ENCODE data around the gene GSTT2B.
A peak's percentile ranks its signal among the peaks of the same experiment; 100 is the strongest.
"Not testable (repeated sequence)": the region's sequence is repeated elsewhere in the genome, so short reads cannot be mapped to it uniquely, and the experiment has no call there.

GSTT2B gene

GRCh38 chr22:23984430-23984829 lies 23.4 kb upstream of the GSTT2B start:
- peak; percentile 18 for DNase-seq (ENCODE audit: low spot score)

- DNase-seq (ENCODE audit: low spot score), result not testable (repeated sequence)
Observed at GRCh38 chr22:23980567-23980966, 19.6 kb upstream of the GSTT2B start.

GRCh38 chr22:23979557-23980240 lies 18.7 kb upstream of the GSTT2B start, which contains the start of gene GSTT2:
Gene GSTT2, plus strand, starts transcription at chr22:23980134.
- DNase-seq (ENCODE audit: low spot score), result not testable (repeated sequence)

GRCh38 chr22:23977304-23977703 lies 16.3 kb upstream of the GSTT2B start:
- DNase-seq (ENCODE audit: low spot score), result not testable (repeated sequence)

GRCh38 chr22:23974836-23975352 lies 13.9 kb upstream of the GSTT2B start:
- not testable (repeated sequence) for DNase-seq (ENCODE audit: low spot score)

- not testable (repeated sequence) for DNase-seq (ENCODE audit: low spot score)
Observed at GRCh38 chr22:23974345-23974744, 13.3 kb upstream of the GSTT2B start, which contains the start of gene DDT. Gene DDT, minus strand, starts transcription at chr22:23974441. Its CDS starts 27 bp downstream, at chr22:23974414.

- not testable (repeated sequence) for DNase-seq (ENCODE audit: low spot score)
Observed at GRCh38 chr22:23971927-23972326, 10.9 kb upstream of the GSTT2B start.

GRCh38 chr22:23970816-23971486 lies 10.0 kb upstream of the GSTT2B start:
- no peak for DNase-seq (ENCODE audit: low spot score)

- no peak for DNase-seq (ENCODE audit: low spot score)
Observed at GRCh38 chr22:23970201-23970641, 9.2 kb upstream of the GSTT2B start.

GRCh38 chr22:23969071-23969470 lies 8.1 kb upstream of the GSTT2B start:
- no peak for DNase-seq (ENCODE audit: low spot score)

- DNase-seq (ENCODE audit: low spot score), result not testable (repeated sequence)
Observed at GRCh38 chr22:23966568-23966967, 5.6 kb upstream of the GSTT2B start, which contains the start of gene DDTL. Gene DDTL, plus strand, starts transcription at chr22:23966888. Its CDS starts 27 bp downstream, at chr22:23966915.

GRCh38 chr22:23966094-23966493 lies 5.1 kb upstream of the GSTT2B start:
- not testable (repeated sequence) for DNase-seq (ENCODE audit: low spot score)

GRCh38 chr22:23956301-23956900 lies 4.6 kb downstream of the GSTT2B start:
- DNase-seq (ENCODE audit: low spot score), result peak; percentile 58

GRCh38 chr22:23955886-23956285 lies 5.1 kb downstream of the GSTT2B start:
- not testable (repeated sequence) for DNase-seq (ENCODE audit: low spot score)

GRCh38 chr22:23954991-23955305 lies 6.0 kb downstream of the GSTT2B start:
- not testable (repeated sequence) for DNase-seq (ENCODE audit: low spot score)

- not testable (repeated sequence) for DNase-seq (ENCODE audit: low spot score)
Observed at GRCh38 chr22:23954193-23954990, 6.6 kb downstream of the GSTT2B start.

GRCh38 chr22:23953485-23953884 lies 7.5 kb downstream of the GSTT2B start:
- not testable (repeated sequence) for DNase-seq (ENCODE audit: low spot score)

- not testable (repeated sequence) for DNase-seq (ENCODE audit: low spot score)
Observed at GRCh38 chr22:23952794-23953405, 8.1 kb downstream of the GSTT2B start.

GRCh38 chr22:23951383-23951782 lies 9.6 kb downstream of the GSTT2B start:
- DNase-seq (ENCODE audit: low spot score), result not testable (repeated sequence)

GRCh38 chr22:23949764-23950163 lies 11.2 kb downstream of the GSTT2B start:
- DNase-seq (ENCODE audit: low spot score), result not testable (repeated sequence)

GRCh38 chr22:23947391-23947790 lies 13.6 kb downstream of the GSTT2B start:
- not testable (repeated sequence) for DNase-seq (ENCODE audit: low spot score)
